ENCODE data around the gene EFNB2. TPM values are rescaled to one million over a fixed set of nuclear protein-coding genes. Genes with fewer than 3 reads are reported as not detected.

EFNB2 gene
- total RNA-seq, 1 donor from 2014 or later: 82.8 TPM

GRCh38 chr13:106550570-106551135 is 15.2 kb upstream of the EFNB2 start:
- DNase-seq: no peak

GRCh38 chr13:106548064-106548696 is 12.7 kb upstream of the EFNB2 start:
- DNase-seq: no peak

GRCh38 chr13:106541826-106542225 is 6.4 kb upstream of the EFNB2 start:
- DNase-seq: no peak

- DNase-seq: no peak
Measured at GRCh38 chr13:106540613-106541012, 5.2 kb upstream of the EFNB2 start.

- DNase-seq: no peak
Measured at GRCh38 chr13:106537521-106537920, 2.1 kb upstream of the EFNB2 start.

GRCh38 chr13:106536244-106537034 is 977 bp upstream of the EFNB2 start:
- DNase-seq: peak; percentile 82

GRCh38 chr13:106534639-106535551 is 567 bp downstream of the EFNB2 start:
- no peak for DNase-seq

- DNase-seq: no peak
Measured at GRCh38 chr13:106533943-106534638, 1.4 kb downstream of the EFNB2 start.

- DNase-seq: peak; percentile 73
Measured at GRCh38 chr13:106533101-106533942, 2.1 kb downstream of the EFNB2 start.

- no peak for DNase-seq
Measured at GRCh38 chr13:106532111-106532929, 3.1 kb downstream of the EFNB2 start.

- no peak for DNase-seq
Measured at GRCh38 chr13:106530980-106531481, 4.4 kb downstream of the EFNB2 start.

GRCh38 chr13:106530171-106530851 is 5.2 kb downstream of the EFNB2 start:
- DNase-seq: no peak

GRCh38 chr13:106529415-106530170 is 5.9 kb downstream of the EFNB2 start:
- DNase-seq: no peak

- DNase-seq: no peak
Measured at GRCh38 chr13:106528718-106529414, 6.6 kb downstream of the EFNB2 start.

GRCh38 chr13:106527826-106528225 is 7.6 kb downstream of the EFNB2 start:
- no peak for DNase-seq

- DNase-seq: no peak
Measured at GRCh38 chr13:106527445-106527801, 8.0 kb downstream of the EFNB2 start.

- DNase-seq: no peak
Measured at GRCh38 chr13:106526738-106527444, 8.6 kb downstream of the EFNB2 start.

All from occipital lobe (tissue), 2 donors.